IMR-90 (cell line): ENCODE results near the gene SMCHD1.

Source experiments
- BHLHE40 ChIP-seq: fragments of 150-350 bp; IDR thresholded peaks from 2 replicates; pipeline ENCODE4 v1.6.1; 2016; ENCODE audit warnings: mild to moderate bottlenecking, low read depth, low read length
- CEBPB ChIP-seq: IDR thresholded peaks from 2 replicates; pipeline ENCODE4 v1.6.1; 2012; ENCODE audit warnings: low read depth, low read length, improper control_type of control experiment
- FOS ChIP-seq: fragments of 150-350 bp; IDR thresholded peaks from 2 replicates; pipeline ENCODE4 v1.6.1; 2016; ENCODE audit warnings: low read depth, low read length
- MAFK ChIP-seq: IDR thresholded peaks from 2 replicates; pipeline ENCODE4 v1.6.1; 2012; ENCODE audit warnings: low read depth, low read length, improper control_type of control experiment
- MXI1 ChIP-seq: IDR thresholded peaks from 2 replicates; pipeline ENCODE4 v1.6.1; 2012; ENCODE audit warnings: low read depth, mild to moderate bottlenecking, low read length, moderate library complexity, borderline replicate concordance
- NFE2L2 ChIP-seq: fragments of 150-350 bp; IDR thresholded peaks from 2 replicates; pipeline ENCODE4 v1.6.1; 2016; ENCODE audit warnings: low read depth, mild to moderate bottlenecking, low read length
- POLR2A ChIP-seq: IDR thresholded peaks from 2 replicates; pipeline ENCODE4 v1.6.1; 2012; ENCODE audit warnings: mild to moderate bottlenecking, low read depth, low read length
- RAD21 ChIP-seq: IDR thresholded peaks from 2 replicates; pipeline ENCODE4 v1.6.1; 2012; ENCODE audit warnings: low read length, improper control_type of control experiment
- RFX5 ChIP-seq: IDR thresholded peaks from 2 replicates; pipeline ENCODE4 v1.8.0; 2012; ENCODE audit warnings: low read depth, mild to moderate bottlenecking, low read length, moderate library complexity
- SMC3 ChIP-seq: fragments of 150-350 bp; IDR thresholded peaks from 2 replicates; pipeline ENCODE4 v1.6.1; 2016; ENCODE audit warnings: low read depth, mild to moderate bottlenecking, antibody characterized with exemption, low read length, moderate library complexity
- TF ChIP-seq, protein P1 (sequence below): conservative IDR thresholded peaks from 2 replicates; pipeline ENCODE4 v1.5.1; 2012; ENCODE audit warnings: mild to moderate bottlenecking, low read depth, low read length, improper control_type of control experiment
- TF ChIP-seq, protein P2 (sequence below): fragments of 150-350 bp; IDR thresholded peaks from 2 replicates; pipeline ENCODE4 v1.6.1; 2017; ENCODE audit warnings: mild to moderate bottlenecking, antibody characterized with exemption, low read length, low read depth
- TF ChIP-seq, protein P3 (sequence below): fragments of 150-350 bp; IDR thresholded peaks from 2 replicates; pipeline ENCODE4 v1.6.1; 2016; ENCODE audit warnings: low read depth, mild to moderate bottlenecking, low read length, moderate library complexity, borderline replicate concordance

DNA sequence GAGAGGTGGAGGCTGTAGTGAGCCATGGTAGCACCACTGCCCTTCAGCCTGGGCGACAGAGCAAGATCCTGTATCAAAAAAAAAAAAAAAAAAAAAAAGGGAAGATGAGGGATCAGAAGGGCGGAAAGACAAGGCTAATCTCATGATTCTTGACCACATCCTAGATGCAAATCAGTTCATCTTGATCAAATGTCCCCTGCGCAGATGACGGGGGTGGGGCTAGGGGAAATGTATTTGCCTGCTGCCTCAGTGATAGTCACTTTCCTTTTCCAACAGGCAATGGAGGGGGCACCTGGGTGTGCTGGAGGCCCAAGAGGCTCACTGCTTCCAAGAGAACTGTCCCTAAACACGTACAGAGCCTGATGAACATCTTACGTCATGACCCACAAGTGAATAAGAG is 187.6 kb downstream of the SMCHD1 start:
- TF ChIP-seq SMC3 = no peak
- no peak for TF ChIP-seq RAD21
- TF ChIP-seq, protein P1, sequence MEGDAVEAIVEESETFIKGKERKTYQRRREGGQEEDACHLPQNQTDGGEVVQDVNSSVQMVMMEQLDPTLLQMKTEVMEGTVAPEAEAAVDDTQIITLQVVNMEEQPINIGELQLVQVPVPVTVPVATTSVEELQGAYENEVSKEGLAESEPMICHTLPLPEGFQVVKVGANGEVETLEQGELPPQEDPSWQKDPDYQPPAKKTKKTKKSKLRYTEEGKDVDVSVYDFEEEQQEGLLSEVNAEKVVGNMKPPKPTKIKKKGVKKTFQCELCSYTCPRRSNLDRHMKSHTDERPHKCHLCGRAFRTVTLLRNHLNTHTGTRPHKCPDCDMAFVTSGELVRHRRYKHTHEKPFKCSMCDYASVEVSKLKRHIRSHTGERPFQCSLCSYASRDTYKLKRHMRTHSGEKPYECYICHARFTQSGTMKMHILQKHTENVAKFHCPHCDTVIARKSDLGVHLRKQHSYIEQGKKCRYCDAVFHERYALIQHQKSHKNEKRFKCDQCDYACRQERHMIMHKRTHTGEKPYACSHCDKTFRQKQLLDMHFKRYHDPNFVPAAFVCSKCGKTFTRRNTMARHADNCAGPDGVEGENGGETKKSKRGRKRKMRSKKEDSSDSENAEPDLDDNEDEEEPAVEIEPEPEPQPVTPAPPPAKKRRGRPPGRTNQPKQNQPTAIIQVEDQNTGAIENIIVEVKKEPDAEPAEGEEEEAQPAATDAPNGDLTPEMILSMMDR = no peak
- no peak for TF ChIP-seq POLR2A
- TF ChIP-seq MAFK = no peak
- TF ChIP-seq MXI1 = no peak
- TF ChIP-seq, protein P2, sequence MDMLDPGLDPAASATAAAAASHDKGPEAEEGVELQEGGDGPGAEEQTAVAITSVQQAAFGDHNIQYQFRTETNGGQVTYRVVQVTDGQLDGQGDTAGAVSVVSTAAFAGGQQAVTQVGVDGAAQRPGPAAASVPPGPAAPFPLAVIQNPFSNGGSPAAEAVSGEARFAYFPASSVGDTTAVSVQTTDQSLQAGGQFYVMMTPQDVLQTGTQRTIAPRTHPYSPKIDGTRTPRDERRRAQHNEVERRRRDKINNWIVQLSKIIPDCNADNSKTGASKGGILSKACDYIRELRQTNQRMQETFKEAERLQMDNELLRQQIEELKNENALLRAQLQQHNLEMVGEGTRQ = no peak
- no peak for TF ChIP-seq BHLHE40
- no peak for TF ChIP-seq FOS
- no peak for TF ChIP-seq CEBPB
- TF ChIP-seq, protein P3, sequence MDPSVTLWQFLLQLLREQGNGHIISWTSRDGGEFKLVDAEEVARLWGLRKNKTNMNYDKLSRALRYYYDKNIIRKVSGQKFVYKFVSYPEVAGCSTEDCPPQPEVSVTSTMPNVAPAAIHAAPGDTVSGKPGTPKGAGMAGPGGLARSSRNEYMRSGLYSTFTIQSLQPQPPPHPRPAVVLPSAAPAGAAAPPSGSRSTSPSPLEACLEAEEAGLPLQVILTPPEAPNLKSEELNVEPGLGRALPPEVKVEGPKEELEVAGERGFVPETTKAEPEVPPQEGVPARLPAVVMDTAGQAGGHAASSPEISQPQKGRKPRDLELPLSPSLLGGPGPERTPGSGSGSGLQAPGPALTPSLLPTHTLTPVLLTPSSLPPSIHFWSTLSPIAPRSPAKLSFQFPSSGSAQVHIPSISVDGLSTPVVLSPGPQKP = no peak
- TF ChIP-seq NFE2L2 = no peak
- no peak for TF ChIP-seq RFX5
